Hindlimb muscle (tissue), 1 donor: ENCODE data around the gene PRM2. TPM values are rescaled to one million over a fixed set of nuclear protein-coding genes. Genes with fewer than 3 reads are reported as not detected.

ENCODE experiments used
- DNase-seq: peaks from one replicate; pipeline ENCODE4 v3.0.0-alpha.2; 2013
- polyA plus RNA-seq: library from polyadenylated mRNA; unstranded; fragments of 120-200 nt; gene quantifications from one replicate; pipeline ENCODE4 v1.2.1, GENCODE V29; 2013; ENCODE audit not compliant: insufficient read length

Gene PRM2
- polyA plus RNA-seq, 1 donor, result not detected

DNA sequence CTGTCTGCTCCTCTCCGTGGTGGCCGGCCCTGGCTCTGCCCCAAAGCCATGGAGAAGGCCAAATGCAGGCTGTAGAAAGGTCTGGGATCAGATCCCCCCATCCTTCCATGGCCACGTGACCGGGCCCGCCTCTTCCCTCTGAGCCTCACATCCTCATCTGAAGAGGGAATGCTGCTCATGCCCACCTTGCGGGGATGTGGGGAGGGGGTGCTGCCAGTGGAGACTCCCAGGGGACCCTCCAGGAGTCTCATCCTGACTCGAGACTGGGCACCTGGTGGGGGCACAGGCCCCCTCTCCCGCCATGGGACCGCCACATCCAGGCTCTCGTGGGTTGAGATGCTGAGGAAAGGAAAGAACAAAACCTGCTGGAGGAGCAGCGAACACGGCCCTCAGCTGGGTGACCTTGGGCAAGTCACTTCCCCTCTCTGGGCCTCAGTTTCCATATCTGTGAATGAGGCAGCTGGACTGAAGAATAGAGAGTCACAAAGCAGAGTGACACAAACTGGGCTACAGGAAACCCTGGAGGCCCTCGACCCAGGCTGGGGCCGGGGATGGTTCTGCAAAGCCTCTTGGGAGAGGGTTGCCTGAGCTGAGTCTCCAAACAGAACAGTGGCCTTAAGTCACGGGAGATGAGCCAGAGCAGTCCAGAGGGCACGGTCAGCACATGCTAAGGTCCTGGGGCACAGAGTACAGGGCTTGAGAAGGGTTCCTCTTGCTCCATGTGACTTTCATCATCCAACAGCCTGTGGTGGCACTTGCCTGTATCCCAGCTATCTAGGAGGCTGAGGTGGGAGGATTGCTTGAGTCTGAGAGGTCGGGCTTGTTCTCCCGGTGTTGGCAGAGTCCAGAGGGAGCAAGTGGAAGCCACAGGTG is 50.4 kb downstream of the PRM2 start:
- no peak for DNase-seq

Other genes with a start within 250 kb of the PRM2 start
- gene SOCS1, start 20.3 kb downstream of the PRM2 start, polyA plus RNA-seq, result 2.9 TPM
- not detected for gene TNP2, start 7.2 kb downstream of the PRM2 start, polyA plus RNA-seq
- gene PRM3, start 2.9 kb downstream of the PRM2 start, polyA plus RNA-seq, result not detected
- gene PRM1, start 4.8 kb upstream of the PRM2 start, polyA plus RNA-seq, result not detected
- 6.8 TPM for gene RMI2, start 69.0 kb upstream of the PRM2 start, polyA plus RNA-seq